ENCODE measurements around the gene MUC13. TPM values are rescaled to one million over a fixed set of nuclear protein-coding genes. Genes with fewer than 3 reads are reported as not detected.

The MUC13 gene
- total RNA-seq, 1 experiment from 2014 or later, result 0.13 TPM

DNA sequence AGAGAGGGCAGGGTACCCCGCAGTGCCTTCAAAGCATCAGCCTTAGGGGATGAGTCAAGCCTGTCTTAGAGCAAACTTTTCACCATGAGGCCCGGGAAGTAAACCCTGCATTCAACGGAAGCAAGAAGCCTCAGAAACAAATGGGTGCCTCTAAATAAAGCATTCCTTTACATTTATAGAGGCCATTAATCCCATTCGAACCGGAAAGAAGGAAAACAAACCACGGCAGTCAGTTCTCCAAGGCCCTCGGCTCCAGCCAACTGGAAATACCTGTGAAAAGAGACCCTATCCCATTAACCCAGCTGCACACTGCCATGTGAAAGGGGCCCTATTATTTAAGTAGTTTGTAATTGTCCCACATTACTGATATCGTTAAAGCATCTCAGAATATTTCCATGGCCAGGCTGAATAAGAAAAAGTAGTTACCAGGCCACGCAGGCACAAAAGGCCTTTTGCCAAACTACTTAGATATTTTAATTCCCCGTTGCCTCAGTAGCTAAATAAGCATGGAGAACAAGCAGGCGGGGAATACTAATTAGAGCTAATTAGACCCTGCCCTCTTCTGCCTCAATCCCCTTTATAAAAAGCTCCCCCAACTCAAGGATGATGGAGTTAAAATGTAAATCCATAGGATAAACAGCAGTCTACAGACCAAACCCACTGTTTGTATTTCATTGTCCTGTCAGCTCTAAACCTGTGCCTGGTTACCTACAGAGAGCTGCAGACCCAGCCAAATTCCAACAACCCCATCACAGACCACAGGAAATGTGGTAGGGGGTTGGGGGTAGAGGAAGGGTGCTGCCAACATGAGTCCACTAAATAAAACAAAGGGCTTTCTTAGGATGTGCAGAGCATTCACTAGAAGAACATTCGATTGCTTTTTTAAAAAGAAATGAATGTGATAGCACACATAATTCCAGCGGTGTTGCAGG, 51.5 kb downstream of the MUC13 start:
- H3K27ac ChIP-seq (ENCODE audit: low read length), result peak overlapping the region; percentile 91

DNA sequence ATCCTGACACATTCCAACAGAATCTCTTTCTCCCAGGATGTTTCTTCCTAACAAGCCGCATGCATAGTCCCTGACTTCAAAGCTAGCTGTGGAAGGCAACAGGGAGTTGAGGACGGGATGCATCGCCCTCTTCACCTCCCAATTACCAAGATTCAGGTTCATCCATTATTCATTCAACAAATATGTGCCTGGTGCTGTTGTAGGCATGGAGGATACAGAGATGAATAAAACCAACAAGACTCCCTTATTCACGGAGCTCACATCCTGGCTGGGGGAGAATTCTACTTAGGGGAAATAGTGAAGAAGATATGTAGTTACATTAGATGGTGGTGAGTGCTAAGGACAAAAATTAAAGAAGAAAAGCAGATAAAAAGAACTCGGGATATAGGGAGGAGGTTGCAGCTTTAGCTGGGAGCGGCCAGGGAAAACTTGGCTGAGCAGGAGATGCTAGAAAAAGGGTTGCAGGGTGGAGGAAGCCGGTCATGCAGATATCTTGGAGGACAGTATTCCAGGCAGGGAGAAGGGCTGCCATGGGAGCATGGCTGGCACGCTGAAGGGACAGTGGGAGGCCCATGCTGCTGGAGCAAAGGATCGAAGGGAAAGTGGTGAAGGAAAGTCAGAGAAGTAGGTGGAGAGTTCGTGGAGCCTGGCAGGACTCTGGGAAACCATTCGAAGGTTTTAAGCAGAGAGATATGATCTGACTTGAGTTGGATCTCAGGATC, 52.4 kb downstream of the MUC13 start:
- TF ChIP-seq SIN3A (IDR thresholded peaks at IDR 0.05; ENCODE audit: borderline replicate concordance, insufficient read depth, low read depth, low read length), result no peak
- TF ChIP-seq, protein P1, sequence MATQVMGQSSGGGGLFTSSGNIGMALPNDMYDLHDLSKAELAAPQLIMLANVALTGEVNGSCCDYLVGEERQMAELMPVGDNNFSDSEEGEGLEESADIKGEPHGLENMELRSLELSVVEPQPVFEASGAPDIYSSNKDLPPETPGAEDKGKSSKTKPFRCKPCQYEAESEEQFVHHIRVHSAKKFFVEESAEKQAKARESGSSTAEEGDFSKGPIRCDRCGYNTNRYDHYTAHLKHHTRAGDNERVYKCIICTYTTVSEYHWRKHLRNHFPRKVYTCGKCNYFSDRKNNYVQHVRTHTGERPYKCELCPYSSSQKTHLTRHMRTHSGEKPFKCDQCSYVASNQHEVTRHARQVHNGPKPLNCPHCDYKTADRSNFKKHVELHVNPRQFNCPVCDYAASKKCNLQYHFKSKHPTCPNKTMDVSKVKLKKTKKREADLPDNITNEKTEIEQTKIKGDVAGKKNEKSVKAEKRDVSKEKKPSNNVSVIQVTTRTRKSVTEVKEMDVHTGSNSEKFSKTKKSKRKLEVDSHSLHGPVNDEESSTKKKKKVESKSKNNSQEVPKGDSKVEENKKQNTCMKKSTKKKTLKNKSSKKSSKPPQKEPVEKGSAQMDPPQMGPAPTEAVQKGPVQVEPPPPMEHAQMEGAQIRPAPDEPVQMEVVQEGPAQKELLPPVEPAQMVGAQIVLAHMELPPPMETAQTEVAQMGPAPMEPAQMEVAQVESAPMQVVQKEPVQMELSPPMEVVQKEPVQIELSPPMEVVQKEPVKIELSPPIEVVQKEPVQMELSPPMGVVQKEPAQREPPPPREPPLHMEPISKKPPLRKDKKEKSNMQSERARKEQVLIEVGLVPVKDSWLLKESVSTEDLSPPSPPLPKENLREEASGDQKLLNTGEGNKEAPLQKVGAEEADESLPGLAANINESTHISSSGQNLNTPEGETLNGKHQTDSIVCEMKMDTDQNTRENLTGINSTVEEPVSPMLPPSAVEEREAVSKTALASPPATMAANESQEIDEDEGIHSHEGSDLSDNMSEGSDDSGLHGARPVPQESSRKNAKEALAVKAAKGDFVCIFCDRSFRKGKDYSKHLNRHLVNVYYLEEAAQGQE (IDR thresholded peaks at IDR 0.05; ENCODE audit: insufficient read depth in 1 of 2, low read depth in 2 of 2, low read length in 1 of 2), result no peak
- no peak for TF ChIP-seq TCF7L2 (IDR thresholded peaks at IDR 0.05; ENCODE audit: low read depth, low read length)
- TF ChIP-seq, protein P2, sequence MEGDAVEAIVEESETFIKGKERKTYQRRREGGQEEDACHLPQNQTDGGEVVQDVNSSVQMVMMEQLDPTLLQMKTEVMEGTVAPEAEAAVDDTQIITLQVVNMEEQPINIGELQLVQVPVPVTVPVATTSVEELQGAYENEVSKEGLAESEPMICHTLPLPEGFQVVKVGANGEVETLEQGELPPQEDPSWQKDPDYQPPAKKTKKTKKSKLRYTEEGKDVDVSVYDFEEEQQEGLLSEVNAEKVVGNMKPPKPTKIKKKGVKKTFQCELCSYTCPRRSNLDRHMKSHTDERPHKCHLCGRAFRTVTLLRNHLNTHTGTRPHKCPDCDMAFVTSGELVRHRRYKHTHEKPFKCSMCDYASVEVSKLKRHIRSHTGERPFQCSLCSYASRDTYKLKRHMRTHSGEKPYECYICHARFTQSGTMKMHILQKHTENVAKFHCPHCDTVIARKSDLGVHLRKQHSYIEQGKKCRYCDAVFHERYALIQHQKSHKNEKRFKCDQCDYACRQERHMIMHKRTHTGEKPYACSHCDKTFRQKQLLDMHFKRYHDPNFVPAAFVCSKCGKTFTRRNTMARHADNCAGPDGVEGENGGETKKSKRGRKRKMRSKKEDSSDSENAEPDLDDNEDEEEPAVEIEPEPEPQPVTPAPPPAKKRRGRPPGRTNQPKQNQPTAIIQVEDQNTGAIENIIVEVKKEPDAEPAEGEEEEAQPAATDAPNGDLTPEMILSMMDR (IDR thresholded peaks at IDR 0.05), result no peak
- no peak for TF ChIP-seq POLR2AphosphoS5 (IDR thresholded peaks at IDR 0.05; ENCODE audit: low read depth, low read length)
- ATAC-seq (no peak), DNase-seq (ENCODE audit: low read depth, low spot score) (no peak)
- Histone ChIP-seq H3K36me3 (ENCODE audit: control insufficient read depth, insufficient read depth, low read length) (no peaks in the 10 kb centered on the region), H3K4me1 (ENCODE audit: control insufficient read depth, insufficient read depth, low read length) (peaks cover 73% of the 10 kb centered on the region), H3K27ac (ENCODE audit: low read length) (peak overlapping the region; percentile 91), H3K27me3 (ENCODE audit: control insufficient read depth, insufficient read depth, low read length) (no peaks in the 10 kb centered on the region), H3K9me3 (ENCODE audit: control insufficient read depth, insufficient read depth, low read depth, low read length) (no peaks in the 10 kb centered on the region), H3K4me3 (ENCODE audit: low read depth in 2 of 2, low read length in 2 of 2) (no peak overlapping the region)
- no TSS peak for BruUV-seq (replicated peaks)
- intact Hi-C loops (cut with micrococcal nuclease; ENCODE audit: unreplicated experiment) (no loop called here), in situ Hi-C loops (cut with HindIII; ENCODE audit: low pct_unique_long_range_greater_than_20kb, low sequenced_read_pairs) (no loop called here)
- POLR2A ChIA-PET, result no interaction called here
- CTCF ChIA-PET, result no interaction called here

More for the DNA sequence above, 51.5 kb downstream of the MUC13 start:
- ChIA-PET CTCF (interaction anchor here (0.6 kb wide), 1 partner anchor 47 kb away, joined by 4 read pairs; no protein-coding TSS in a partner anchor), POLR2A (no interaction called here)
- no peak for ATAC-seq
- no peak for DNase-seq (ENCODE audit: low read depth, low spot score)
- no peaks in the 10 kb centered on the region for H3K9me3 ChIP-seq (ENCODE audit: control insufficient read depth, insufficient read depth, low read depth, low read length)
- no peaks in the 10 kb centered on the region for H3K36me3 ChIP-seq (ENCODE audit: control insufficient read depth, insufficient read depth, low read length)
- peak overlapping the region in 1 of 2 experiments; percentile 6; a peak in 1 of 4 replicates for H3K4me3 ChIP-seq (ENCODE audit: low read depth in 2 of 2, low read length in 2 of 2)
- in situ Hi-C loops (cut with HindIII; ENCODE audit: low pct_unique_long_range_greater_than_20kb, low sequenced_read_pairs) (no loop called here), intact Hi-C loops (cut with micrococcal nuclease; ENCODE audit: unreplicated experiment) (no loop called here)
- BruUV-seq (replicated peaks), result no TSS peak
- TF ChIP-seq, protein P1 (IDR thresholded peaks at IDR 0.05; ENCODE audit: insufficient read depth in 1 of 2, low read depth in 2 of 2, low read length in 1 of 2), result no peak
- TF ChIP-seq, protein P2 (IDR thresholded peaks at IDR 0.05), result no peak
- TF ChIP-seq TCF7L2 (IDR thresholded peaks at IDR 0.05; ENCODE audit: low read depth, low read length), result no peak
- TF ChIP-seq SIN3A (IDR thresholded peaks at IDR 0.05; ENCODE audit: borderline replicate concordance, insufficient read depth, low read depth, low read length), result no peak
- peaks cover 64% of the 10 kb centered on the region for H3K4me1 ChIP-seq (ENCODE audit: control insufficient read depth, insufficient read depth, low read length)
- no peaks in the 10 kb centered on the region for H3K27me3 ChIP-seq (ENCODE audit: control insufficient read depth, insufficient read depth, low read length)

Data from Panc1 (cell line).